Measurements from ENCODE around the gene PRR33.

The PRR33 gene

GRCh38 chr11:1873048-1873812, 18.5 kb downstream of the PRR33 start:
- TF ChIP-seq, protein P1, sequence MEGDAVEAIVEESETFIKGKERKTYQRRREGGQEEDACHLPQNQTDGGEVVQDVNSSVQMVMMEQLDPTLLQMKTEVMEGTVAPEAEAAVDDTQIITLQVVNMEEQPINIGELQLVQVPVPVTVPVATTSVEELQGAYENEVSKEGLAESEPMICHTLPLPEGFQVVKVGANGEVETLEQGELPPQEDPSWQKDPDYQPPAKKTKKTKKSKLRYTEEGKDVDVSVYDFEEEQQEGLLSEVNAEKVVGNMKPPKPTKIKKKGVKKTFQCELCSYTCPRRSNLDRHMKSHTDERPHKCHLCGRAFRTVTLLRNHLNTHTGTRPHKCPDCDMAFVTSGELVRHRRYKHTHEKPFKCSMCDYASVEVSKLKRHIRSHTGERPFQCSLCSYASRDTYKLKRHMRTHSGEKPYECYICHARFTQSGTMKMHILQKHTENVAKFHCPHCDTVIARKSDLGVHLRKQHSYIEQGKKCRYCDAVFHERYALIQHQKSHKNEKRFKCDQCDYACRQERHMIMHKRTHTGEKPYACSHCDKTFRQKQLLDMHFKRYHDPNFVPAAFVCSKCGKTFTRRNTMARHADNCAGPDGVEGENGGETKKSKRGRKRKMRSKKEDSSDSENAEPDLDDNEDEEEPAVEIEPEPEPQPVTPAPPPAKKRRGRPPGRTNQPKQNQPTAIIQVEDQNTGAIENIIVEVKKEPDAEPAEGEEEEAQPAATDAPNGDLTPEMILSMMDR (IDR thresholded peaks at IDR 0.05; ENCODE audit: insufficient read depth, low read length, poor library complexity, severe bottlenecking), result no peak
- no peak for DNase-seq (ENCODE audit: extremely low read depth, insufficient read length)
- Histone ChIP-seq H3K36me3 (ENCODE audit: control insufficient read depth, insufficient read depth, low read length) (peaks cover 14% of the 10 kb centered on the region), H3K4me3 (replicated peaks; ENCODE audit: low read depth, low read length) (no peak overlapping the region), H3K27me3 (replicated peaks; ENCODE audit: control insufficient read depth, insufficient read depth, low read length) (no peaks in the 10 kb centered on the region)

DNA sequence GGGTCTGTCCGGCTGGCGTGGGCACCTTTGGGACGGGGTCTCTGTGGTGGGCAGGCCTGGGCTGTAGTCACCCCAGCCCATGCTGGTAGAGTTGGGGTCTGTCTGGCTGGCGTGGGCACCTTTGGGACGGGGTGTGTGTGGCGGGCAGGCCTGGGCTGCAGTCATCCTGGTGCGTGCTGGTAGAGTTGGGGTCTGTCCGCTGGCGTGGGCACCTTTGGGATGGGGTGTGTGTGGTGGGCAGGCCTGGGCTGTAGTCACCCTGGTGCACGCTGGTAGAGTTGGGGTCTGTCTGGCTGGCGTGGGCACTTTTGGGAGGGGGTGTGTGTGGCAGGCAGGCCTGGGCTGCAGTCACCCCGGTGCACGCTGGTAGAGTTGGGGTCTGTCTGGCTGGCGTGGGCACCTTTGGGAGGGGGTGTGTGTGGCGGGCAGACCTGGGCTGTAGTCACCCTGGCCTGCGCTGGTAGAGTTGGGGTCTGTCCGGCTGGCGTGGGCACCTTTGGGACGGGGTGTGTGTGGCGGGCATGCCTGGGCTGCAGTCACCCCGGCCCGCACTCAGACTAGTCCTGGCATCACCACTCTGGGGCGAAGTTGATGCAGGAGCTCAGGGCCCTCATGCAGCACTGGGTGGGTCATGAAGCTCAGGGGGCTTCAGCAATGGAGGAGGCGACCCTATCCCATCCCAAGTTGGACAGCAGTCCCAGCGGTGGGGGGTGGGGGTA, 19.3 kb downstream of the PRR33 start:
- H3K27me3 ChIP-seq (replicated peaks; ENCODE audit: control insufficient read depth, insufficient read depth, low read length), result no peaks in the 10 kb centered on the region

GRCh38 chr11:1871531-1871930, 20.2 kb downstream of the PRR33 start:
- TF ChIP-seq, protein P1 (IDR thresholded peaks at IDR 0.05; ENCODE audit: insufficient read depth, low read length, poor library complexity, severe bottlenecking), result no peak
- Histone ChIP-seq H3K27me3 (replicated peaks; ENCODE audit: control insufficient read depth, insufficient read depth, low read length) (no peaks in the 10 kb centered on the region), H3K36me3 (ENCODE audit: control insufficient read depth, insufficient read depth, low read length) (peaks cover 19% of the 10 kb centered on the region), H3K4me3 (replicated peaks; ENCODE audit: low read depth, low read length) (no peak overlapping the region)
- DNase-seq (ENCODE audit: extremely low read depth, insufficient read length), result no peak

More for the DNA sequence above, 19.3 kb downstream of the PRR33 start:
- TF ChIP-seq, protein P1 (IDR thresholded peaks at IDR 0.05; ENCODE audit: insufficient read depth, low read length, poor library complexity, severe bottlenecking), result no peak
- Histone ChIP-seq H3K36me3 (ENCODE audit: control insufficient read depth, insufficient read depth, low read length) (peaks cover 14% of the 10 kb centered on the region), H3K4me3 (replicated peaks; ENCODE audit: low read depth, low read length) (no peak overlapping the region)
- no peak for DNase-seq (ENCODE audit: extremely low read depth, insufficient read length)

- DNase-seq (ENCODE audit: extremely low read depth, insufficient read length), result no peak
- no peaks in the 10 kb centered on the region for H3K27me3 ChIP-seq (replicated peaks; ENCODE audit: control insufficient read depth, insufficient read depth, low read length)
These were observed 20.8 kb downstream of the PRR33 start for GRCh38 chr11:1870721-1871466.

GRCh38 chr11:1870326-1870696, 21.4 kb downstream of the PRR33 start:
- TF ChIP-seq, protein P1 (IDR thresholded peaks at IDR 0.05; ENCODE audit: insufficient read depth, low read length, poor library complexity, severe bottlenecking), result no peak
- H3K4me3 ChIP-seq (replicated peaks; ENCODE audit: low read depth, low read length), result no peak overlapping the region
- H3K36me3 ChIP-seq (ENCODE audit: control insufficient read depth, insufficient read depth, low read length), result peaks cover 23% of the 10 kb centered on the region
- H3K27me3 ChIP-seq (replicated peaks; ENCODE audit: control insufficient read depth, insufficient read depth, low read length), result no peaks in the 10 kb centered on the region
- no peak for DNase-seq (ENCODE audit: extremely low read depth, insufficient read length)

More at GRCh38 chr11:1870721-1871466, 20.8 kb downstream of the PRR33 start:
- Histone ChIP-seq H3K36me3 (ENCODE audit: control insufficient read depth, insufficient read depth, low read length) (peaks cover 22% of the 10 kb centered on the region), H3K4me3 (replicated peaks; ENCODE audit: low read depth, low read length) (no peak overlapping the region)
- TF ChIP-seq, protein P1 (IDR thresholded peaks at IDR 0.05; ENCODE audit: insufficient read depth, low read length, poor library complexity, severe bottlenecking), result no peak

Measured in GM06990 (cell line).